SK-N-SH (cell line): ENCODE measurements around the gene ABCA7. TPM values are rescaled to one million over a fixed set of nuclear protein-coding genes. Genes with fewer than 3 reads are reported as not detected.
A peak's percentile ranks its signal among the peaks of the same experiment; 100 is the strongest.

Experiments
- CTCF ChIA-PET: fragments of 300-600, 350-600 bp; formaldehyde crosslinking; extraction: SDS; loops from one replicate; lab custom pipeline; 2021; lab: Yijun Ruan, JAX
- POLR2A ChIA-PET: fragments of 350-600 bp; sonication (Branson Sonifier 250); formaldehyde crosslinking; extraction: SDS; loops from one replicate; lab custom pipeline; 2020; ENCODE audit warnings: antibody characterized with exemption, inconsistent platforms; lab: Yijun Ruan, JAX
- DNase-seq: peaks from one replicate; pipeline ENCODE4 v3.0.0; 2012
- H2AFZ ChIP-seq: fragments of 200-600 bp; sonication (generic); 2 replicates; pipeline ENCODE4 v1.8.1; 2016; ENCODE audit warnings: antibody characterized with exemption, mild to moderate bottlenecking, low read depth
- H3F3A ChIP-seq: fragments of 200-600 bp; sonication (generic); replicated peaks from 2 replicates; pipeline ENCODE3; 2016; ENCODE audit warnings: antibody characterized with exemption, mild to moderate bottlenecking; ENCODE audit not compliant: insufficient read depth
- H3K27ac ChIP-seq, 2 experiments: fragments of 200-500 bp in 1 of 2; fragments of 200-600 bp in 1 of 2; sonication (Bioruptor generic) in 1 of 2; sonication (generic), shearing (Covaris generic) in 1 of 2; 2 replicates each; pipeline versions ENCODE4 v1.5.1 to v1.6.1; 2014 to 2016; ENCODE audit warnings: low read depth in 2 of 2, inconsistent platforms in 1 of 2, low read length in 1 of 2, mild to moderate bottlenecking in 1 of 2, mixed read lengths in 1 of 2
- H3K27me3 ChIP-seq: fragments of 200-600 bp; sonication (generic), shearing (Covaris generic); 2 replicates; pipeline ENCODE4 v1.6.1; 2016; ENCODE audit warnings: mixed run types; ENCODE audit not compliant: insufficient read depth
- H3K36me3 ChIP-seq, 2 experiments: fragments of 200-500 bp in 1 of 2; fragments of 200-600 bp in 1 of 2; sonication (Bioruptor generic) in 1 of 2; sonication (generic) in 1 of 2; replicated peaks in 1 of 2; 2 replicates each; pipeline versions ENCODE3 to v1.5.1; 2014 to 2016; ENCODE audit warnings: low read length in 1 of 2, mild to moderate bottlenecking in 1 of 2; ENCODE audit not compliant: insufficient read depth in 2 of 2, control insufficient read depth in 1 of 2
- H3K4me1 ChIP-seq, 2 experiments: fragments of 200-500 bp in 1 of 2; fragments of 200-600 bp in 1 of 2; sonication (Bioruptor generic) in 1 of 2; sonication (generic), shearing (Covaris generic) in 1 of 2; 2 replicates each; pipeline versions ENCODE4 v1.5.1 to v1.6.1; 2014 to 2016; ENCODE audit warnings: low read depth in 1 of 2, low read length in 1 of 2, mixed run types in 1 of 2; ENCODE audit not compliant: insufficient read depth in 2 of 2, control insufficient read depth in 1 of 2
- H3K4me2 ChIP-seq: fragments of 200-600 bp; sonication (generic), shearing (Covaris generic); 2 replicates; pipeline ENCODE4 v1.6.1; 2017; ENCODE audit warnings: mixed run types
- H3K4me3 ChIP-seq, 2 experiments: fragments of 200-500 bp in 1 of 2; fragments of 200-600 bp in 1 of 2; sonication (Bioruptor generic) in 1 of 2; sonication (generic), shearing (Covaris generic) in 1 of 2; 2 replicates each; pipeline versions ENCODE4 v1.5.1 to v1.8.1; 2014 to 2016; ENCODE audit warnings: low read depth in 2 of 2, inconsistent platforms in 1 of 2, low read length in 1 of 2, mild to moderate bottlenecking in 1 of 2, mixed read lengths in 1 of 2, moderate library complexity in 1 of 2
- H3K79me2 ChIP-seq: fragments of 200-600 bp; sonication (generic); 2 replicates; pipeline ENCODE4 v1.8.1; 2017; ENCODE audit warnings: mild to moderate bottlenecking; ENCODE audit not compliant: insufficient read depth
- H3K9ac ChIP-seq: fragments of 200-600 bp; sonication (generic); 2 replicates; pipeline ENCODE4 v1.6.1; 2017; ENCODE audit warnings: mixed run types
- H3K9me2 ChIP-seq: fragments of 200-600 bp; sonication (generic); 2 replicates; pipeline ENCODE4 v1.6.1; 2017; ENCODE audit warnings: mixed run types
- H3K9me3 ChIP-seq: fragments of 200-600 bp; sonication (generic); 2 replicates; pipeline ENCODE4 v1.6.1; 2017; ENCODE audit warnings: mixed run types, mild to moderate bottlenecking, moderate library complexity
- H4K20me1 ChIP-seq: fragments of 200-600 bp; sonication (generic); 2 replicates; pipeline ENCODE4 v1.6.1; 2017; ENCODE audit warnings: mild to moderate bottlenecking, mixed run types; ENCODE audit not compliant: insufficient read depth
- CTCF ChIP-seq: fragments of 200-600 bp; sonication (generic); IDR thresholded peaks from 2 replicates; pipeline ENCODE4 v1.6.1; 2017; ENCODE audit warnings: antibody characterized with exemption, mild to moderate bottlenecking, moderate library complexity
- EP300 ChIP-seq, 2 experiments: IDR thresholded peaks; 2 replicates each; pipeline versions ENCODE4 v1.4.0 to v1.6.1; 2012; ENCODE audit warnings: borderline replicate concordance in 1 of 2, low read depth in 1 of 2, low read length in 1 of 2
- FOXJ3 ChIP-seq: sonication (generic); formaldehyde crosslinking; IDR thresholded peaks from 2 replicates; pipeline ENCODE4 v1.5.1; 2020; ENCODE audit warnings: mild to moderate bottlenecking, missing genetic modification reagents
- GABPA ChIP-seq: IDR thresholded peaks from 2 replicates; pipeline ENCODE4 v1.4.0; 2012; ENCODE audit warnings: low read depth, mild to moderate bottlenecking
- GATA2 ChIP-seq: sonication (generic); formaldehyde crosslinking; IDR thresholded peaks from 2 replicates; pipeline ENCODE4 v1.5.0; 2020; ENCODE audit warnings: mild to moderate bottlenecking, missing genetic modification reagents
- IRF3 ChIP-seq: fragments of 150-350 bp; IDR thresholded peaks from 2 replicates; pipeline ENCODE4 v1.6.1; 2016; ENCODE audit warnings: mild to moderate bottlenecking, low read depth, low read length
- MEF2A ChIP-seq: IDR thresholded peaks from 2 replicates; pipeline ENCODE4 v1.4.0; 2012; ENCODE audit warnings: low read depth, borderline replicate concordance
- MXI1 ChIP-seq: IDR thresholded peaks from 2 replicates; pipeline ENCODE4 v1.6.1; 2012; ENCODE audit warnings: mild to moderate bottlenecking, low read depth, low read length, improper control_type of control experiment
- NRF1 ChIP-seq: IDR thresholded peaks from 2 replicates; pipeline ENCODE4 v1.6.1; 2012; ENCODE audit warnings: low read depth, mild to moderate bottlenecking, low read length
- PBX3 ChIP-seq: IDR thresholded peaks from 2 replicates; pipeline ENCODE4; 2012
- REST ChIP-seq: IDR thresholded peaks from 2 replicates; pipeline ENCODE4 v1.6.1; 2012; ENCODE audit warnings: mild to moderate bottlenecking, low read depth, low read length, moderate library complexity
- RFX5 ChIP-seq: IDR thresholded peaks from 2 replicates; pipeline ENCODE4 v1.6.1; 2012; ENCODE audit warnings: mild to moderate bottlenecking, improper control_type of control experiment, low read length
- TCF12 ChIP-seq: IDR thresholded peaks from 2 replicates; pipeline ENCODE4 v1.4.0; 2012
- TEAD4 ChIP-seq: IDR thresholded peaks from 2 replicates; pipeline ENCODE4 v1.4.0; 2012; ENCODE audit warnings: mild to moderate bottlenecking, borderline replicate concordance; ENCODE audit not compliant: insufficient read depth
- USF2 ChIP-seq: fragments of 150-350 bp; IDR thresholded peaks from 2 replicates; pipeline ENCODE4 v1.6.1; 2017; ENCODE audit warnings: antibody characterized with exemption, low read length, low read depth, borderline replicate concordance
- YY1 ChIP-seq: IDR thresholded peaks from 2 replicates; pipeline ENCODE4 v1.4.0; 2012; ENCODE audit warnings: low read depth, mild to moderate bottlenecking
- ZBTB33 ChIP-seq: IDR thresholded peaks from 2 replicates; pipeline ENCODE4 v1.4.0; 2012; ENCODE audit warnings: low read depth, borderline replicate concordance
- WGBS: methylation state at CpG from one replicate; pipeline ENCODE4 v1.1.6; 2017; ENCODE audit warnings: low lambda C conversion rate; 5-methylcytosine and 5-hydroxymethylcytosine counted together
- polyA plus RNA-seq, 3 experiments: library from polyadenylated mRNA; depleted of rRNA; stranded (reverse); fragments of >200 nt; gene quantifications; 2 replicates each; pipeline ENCODE4 v1.2.3, GENCODE V29; 2012

ABCA7 gene
- polyA plus RNA-seq, 1 of the 3 experiments (the other 2 are of a cell fraction): 7.8 TPM

- no peak overlapping the region for H3K4me3 ChIP-seq
- WGBS: 83% methylated on average over 14 of the region's 24 CpGs
- H3K27ac ChIP-seq: no peak overlapping the region
- peaks cover 8% of the 10 kb centered on the region for H3F3A ChIP-seq
- H4K20me1 ChIP-seq: peaks cover 71% of the 10 kb centered on the region
- DNase-seq: no peak
- H3K4me2 ChIP-seq: peak overlapping the region; percentile 97; the same call in 1 of the 2 replicates
- H3K9me2 ChIP-seq: no peaks in the 10 kb centered on the region
- H3K4me1 ChIP-seq: peaks cover 13 to 26% of the 10 kb centered on the region in 2 experiments; a peak in 1 of 4 replicates
- ChIA-PET POLR2A (no interaction called here), CTCF (interaction anchor here (1.6 kb wide), 1 partner anchor 154 kb away, joined by 5 read pairs; no protein-coding TSS in a partner anchor)
- no peak overlapping the region for H3K9ac ChIP-seq
- no peaks in the 10 kb centered on the region for H3K27me3 ChIP-seq
- peaks cover 74% of the 10 kb centered on the region for H3K79me2 ChIP-seq
- TF ChIP-seq YY1 (no peak), RFX5 (no peak), PBX3 (no peak), TEAD4 (no peak), FOXJ3 (CRISPR knock-in tag) (no peak), NRF1 (no peak), TCF12 (no peak), GABPA (no peak), REST (no peak), MXI1 (no peak), ZBTB33 (no peak), IRF3 (no peak), MEF2A (no peak), CTCF (no peak), USF2 (no peak), GATA2 (CRISPR knock-in tag) (no peak), EP300 (IDR thresholded peaks at IDR 0.05; ENCODE audit: borderline replicate concordance in 1 of 2, low read depth in 1 of 2, low read length in 1 of 2) (no peak)
- no peak overlapping the region for H2AFZ ChIP-seq
- peaks cover 0 to 20% of the 10 kb centered on the region in 2 experiments for H3K36me3 ChIP-seq
- H3K9me3 ChIP-seq: no peaks in the 10 kb centered on the region
Measured at GRCh38 chr19:1017115-1017905, 22.6 kb upstream of the ABCA7 start.
